EH (cell line): Measurements from ENCODE around the gene IL33.

Experiments used
- DNase-seq: peaks from one replicate; pipeline ENCODE4 v3.0.0-alpha.2; 2015; ENCODE audit warnings: low read depth

Gene IL33

DNA sequence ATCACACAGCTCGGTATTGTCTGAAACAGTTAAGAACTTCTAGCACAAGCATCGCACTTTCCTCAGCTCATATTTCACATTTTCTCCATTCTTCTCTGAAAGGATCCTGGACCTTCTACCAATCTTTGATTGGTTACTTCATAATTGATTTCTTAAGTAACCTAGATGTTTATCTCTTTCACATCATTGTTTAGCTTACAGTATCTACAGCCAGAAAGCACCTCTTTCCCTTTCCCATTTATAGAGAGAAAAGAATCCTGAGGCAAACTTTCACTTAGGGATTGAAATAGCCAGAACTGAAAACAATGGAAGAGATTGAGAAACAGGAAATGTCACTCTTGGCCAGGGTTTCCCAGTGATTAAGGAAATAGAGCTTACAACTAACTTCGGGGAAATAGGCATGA is 2.5 kb downstream of the IL33 start:
- DNase-seq, result peak; percentile 21

DNA sequence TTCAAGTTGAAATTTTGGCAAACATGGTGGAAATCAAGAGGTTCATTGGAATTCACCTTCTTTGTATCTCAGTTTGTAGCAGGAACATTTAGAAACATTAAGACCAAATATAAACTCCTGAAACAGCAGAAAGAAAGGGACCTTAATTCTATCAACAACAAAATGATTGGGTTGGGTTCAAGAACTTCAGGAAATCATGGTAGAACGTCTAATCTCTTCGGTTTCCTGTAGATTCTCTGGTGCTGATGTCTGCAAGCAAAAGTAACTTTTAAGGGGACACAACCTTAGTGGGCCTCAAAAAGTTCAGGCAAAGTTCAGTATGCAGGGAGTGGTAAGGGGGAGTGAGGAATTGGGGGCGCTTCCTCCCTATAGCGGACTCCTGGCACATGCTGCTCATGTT is 3.4 kb downstream of the IL33 start:
- DNase-seq, result no peak

DNA sequence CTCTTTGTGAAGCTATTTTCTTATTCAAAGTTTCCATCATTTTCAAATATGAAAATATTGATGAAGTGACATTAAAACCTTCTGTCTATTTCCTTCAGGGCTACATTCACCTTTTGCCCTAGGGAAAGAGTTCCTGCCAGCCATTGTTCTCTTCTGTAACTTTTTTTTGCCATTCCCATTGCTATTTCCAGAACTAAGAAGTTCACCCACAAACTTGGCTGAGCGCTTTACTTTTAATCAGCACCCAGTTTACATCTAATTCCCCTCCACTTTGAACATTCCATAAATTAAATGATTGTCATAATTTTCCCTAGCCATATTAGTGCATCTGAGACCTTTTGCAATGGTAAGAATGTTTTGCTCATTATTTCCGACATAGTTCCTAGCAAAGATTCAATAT is 4.4 kb downstream of the IL33 start:
- DNase-seq, result no peak

DNA sequence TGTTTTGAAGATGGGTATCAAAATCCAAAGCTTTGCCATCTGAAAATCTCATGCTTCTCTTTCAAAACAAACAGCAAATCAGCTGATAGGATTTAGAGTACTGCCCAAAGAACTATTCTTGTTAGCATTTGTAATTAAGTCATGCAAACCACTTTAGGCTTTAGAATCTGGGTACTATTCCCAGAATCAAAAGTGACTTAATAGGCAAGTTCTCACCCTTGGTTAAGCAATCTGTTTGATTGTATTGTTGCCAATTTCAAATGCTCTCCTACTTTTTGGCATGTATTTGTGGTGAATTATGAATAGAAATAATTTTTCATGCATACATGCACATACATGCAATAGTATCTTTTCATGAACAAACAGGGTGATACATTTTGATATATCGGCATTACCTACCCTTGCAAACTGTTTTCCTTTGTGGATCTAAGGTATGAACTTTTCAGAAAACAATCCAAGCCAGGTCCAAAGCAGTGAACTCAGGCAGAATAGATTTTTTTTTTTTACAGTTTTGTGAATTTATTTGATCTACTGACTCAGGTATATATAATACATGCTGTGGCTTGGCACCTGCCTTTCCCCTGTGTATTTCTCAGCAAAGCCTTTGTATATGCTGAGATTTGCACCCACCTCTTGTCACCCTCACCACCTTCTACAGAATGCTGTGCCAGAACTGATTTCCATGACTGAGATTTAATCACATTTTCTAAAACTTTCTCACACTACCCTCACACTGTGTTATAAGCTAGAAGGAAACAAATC is 9.0 kb downstream of the IL33 start:
- DNase-seq, result no peak

DNA sequence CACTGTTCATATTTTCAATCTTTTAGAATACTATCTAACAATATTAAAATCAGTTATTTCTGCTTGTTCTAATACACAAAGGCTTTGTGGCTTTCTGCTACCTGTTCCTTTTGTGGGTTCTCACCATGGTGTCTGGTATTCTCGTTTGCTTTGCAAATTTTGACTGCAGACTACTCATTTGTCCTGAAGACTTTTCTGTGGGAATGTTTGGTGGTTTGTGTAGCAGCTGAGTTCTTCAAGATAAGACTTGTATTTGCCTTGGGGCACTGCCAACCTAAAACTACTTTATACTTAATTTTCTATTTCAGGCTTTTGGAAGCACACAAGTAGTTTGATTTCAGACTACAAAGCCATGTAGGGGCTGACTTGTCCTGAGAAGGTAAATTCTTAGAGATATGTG is 11.1 kb downstream of the IL33 start:
- peak; percentile 4 for DNase-seq

DNA sequence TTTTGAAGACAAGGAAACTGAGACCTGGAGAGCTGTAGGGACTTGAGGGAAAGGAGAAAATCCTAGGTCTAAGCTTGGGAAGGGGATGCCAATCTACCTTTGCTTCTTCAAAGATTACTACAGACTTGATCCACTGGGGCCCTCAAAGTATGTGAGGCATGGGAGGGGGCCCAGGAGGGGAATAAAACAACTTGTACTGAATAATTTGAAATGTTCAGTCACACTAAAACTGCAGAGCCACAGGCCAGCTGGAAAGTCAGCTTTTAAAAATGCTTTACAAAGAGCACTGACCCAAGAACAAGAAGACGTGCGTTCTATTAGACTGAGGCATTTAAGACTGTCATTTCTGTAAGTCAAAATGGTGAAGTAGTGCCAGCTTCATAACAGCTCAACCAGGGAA is 13.6 kb downstream of the IL33 start:
- DNase-seq, result no peak

DNA sequence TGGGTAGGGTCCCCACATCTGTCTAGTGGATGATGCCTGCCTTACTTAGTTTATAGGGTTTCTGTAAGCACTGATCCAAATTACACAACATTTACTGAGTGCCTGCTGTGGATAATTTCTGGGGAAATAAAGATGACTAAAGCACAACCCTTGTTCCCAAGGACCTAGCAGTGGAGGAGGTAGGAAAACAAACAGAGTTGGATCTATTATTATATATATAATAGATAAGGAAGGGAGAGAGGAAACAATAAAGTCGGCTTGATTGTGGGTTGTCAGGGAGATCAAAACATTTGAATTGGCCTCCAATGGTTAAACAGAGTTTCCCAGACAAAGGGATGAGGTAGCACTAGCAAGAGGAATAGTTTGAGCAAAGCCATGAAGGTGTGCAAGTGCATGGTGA is 14.0 kb downstream of the IL33 start:
- no peak for DNase-seq

DNA sequence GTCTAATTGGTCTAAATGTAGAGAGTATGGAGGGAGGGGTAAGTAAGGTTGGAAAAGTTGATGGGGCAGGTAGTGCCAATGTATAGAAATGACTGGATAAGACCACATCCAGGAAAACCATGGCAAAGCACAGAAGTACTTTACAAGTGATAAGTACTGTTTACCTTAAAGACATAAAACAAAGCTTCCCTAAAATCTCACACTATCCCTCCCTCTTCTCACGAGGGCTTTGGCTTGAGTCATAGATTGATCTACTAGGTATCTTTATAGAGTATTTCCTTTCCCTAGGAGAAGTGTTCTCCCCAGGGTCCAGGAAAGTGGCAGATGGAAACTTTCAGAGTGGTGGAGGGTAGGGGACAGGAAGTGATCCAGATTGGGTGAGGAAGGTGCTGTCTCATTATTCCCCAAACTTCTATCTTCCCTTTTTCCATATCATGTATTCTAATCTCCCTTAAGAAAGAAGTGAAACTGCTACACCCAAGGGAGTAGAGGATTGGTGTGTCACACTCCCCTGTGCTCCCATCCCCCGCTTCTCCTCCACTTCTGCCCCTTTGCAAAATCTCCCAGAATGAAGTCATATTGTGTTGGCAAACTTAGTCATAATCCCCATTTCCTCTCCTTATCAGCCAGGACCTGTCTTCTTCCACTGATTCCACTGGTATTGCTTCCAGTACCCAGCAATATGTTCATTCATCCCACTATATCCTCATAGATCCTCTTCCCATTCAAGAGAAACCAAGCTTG is 14.6 kb downstream of the IL33 start:
- DNase-seq, result peak; percentile 5

DNA sequence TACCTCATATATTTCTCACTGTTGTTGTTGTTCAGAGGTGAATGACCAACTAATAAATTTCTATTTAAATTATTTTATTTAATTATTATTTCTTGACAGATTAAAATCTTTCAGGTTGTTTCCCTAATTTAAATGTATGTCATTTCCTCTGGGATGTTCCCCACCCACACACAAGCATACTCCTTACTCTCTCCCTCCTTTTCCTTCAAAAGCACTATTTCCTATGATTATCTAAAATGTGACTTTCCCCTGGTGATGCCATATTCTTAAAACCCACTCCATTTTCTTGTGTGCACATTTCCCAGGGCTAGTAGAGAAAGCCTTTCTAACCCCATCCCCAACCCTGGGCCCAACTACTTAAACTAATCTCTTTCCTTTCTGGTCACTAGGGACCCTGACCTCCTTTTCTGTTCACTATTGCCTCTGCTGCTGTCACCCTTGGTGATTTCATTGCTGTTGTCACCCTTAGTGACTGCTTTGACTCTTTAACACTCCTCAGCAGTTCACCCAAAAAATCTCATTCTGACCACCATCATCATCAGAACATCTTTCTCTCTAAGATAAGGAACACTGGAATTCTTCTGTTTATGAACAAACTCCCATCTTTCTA is 16.8 kb downstream of the IL33 start:
- no peak for DNase-seq

DNA sequence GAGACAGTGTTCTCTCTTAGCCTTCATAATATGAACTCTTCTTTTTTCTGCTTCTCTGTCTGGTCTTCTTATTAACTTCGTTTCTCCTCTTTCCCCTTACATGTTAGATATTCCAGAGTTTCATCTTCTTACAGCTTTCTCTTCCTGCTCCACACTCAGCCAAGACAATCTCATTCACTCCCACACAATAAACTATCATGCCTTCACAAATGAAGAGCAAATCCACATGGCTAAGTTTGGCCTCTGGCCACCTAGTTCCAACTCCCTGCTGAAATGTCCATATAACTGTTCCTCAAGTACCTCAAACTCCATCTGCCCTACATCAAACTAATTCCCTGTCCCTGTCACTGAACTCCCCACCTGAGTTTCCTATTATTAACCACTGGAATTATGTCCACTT is 18.4 kb downstream of the IL33 start:
- no peak for DNase-seq

DNA sequence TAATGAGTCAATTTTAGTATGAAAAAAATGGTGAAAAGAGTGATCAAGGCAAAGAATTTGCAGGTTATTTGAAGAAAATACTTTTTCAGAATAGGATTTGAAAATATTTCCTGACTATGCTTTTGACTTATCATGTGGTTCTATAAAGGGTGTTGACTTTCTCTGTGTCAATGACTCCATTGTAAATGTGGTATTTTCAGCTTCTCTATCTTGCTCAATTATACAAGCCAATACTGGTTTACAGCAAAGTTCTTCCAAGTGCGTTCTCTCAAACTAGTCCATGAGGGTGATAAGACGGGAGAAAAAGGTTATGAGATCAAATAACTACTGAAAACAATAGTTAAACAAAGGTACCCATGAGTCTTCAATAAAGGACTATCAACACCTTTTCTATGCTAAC is 21.7 kb downstream of the IL33 start:
- DNase-seq, result no peak

DNA sequence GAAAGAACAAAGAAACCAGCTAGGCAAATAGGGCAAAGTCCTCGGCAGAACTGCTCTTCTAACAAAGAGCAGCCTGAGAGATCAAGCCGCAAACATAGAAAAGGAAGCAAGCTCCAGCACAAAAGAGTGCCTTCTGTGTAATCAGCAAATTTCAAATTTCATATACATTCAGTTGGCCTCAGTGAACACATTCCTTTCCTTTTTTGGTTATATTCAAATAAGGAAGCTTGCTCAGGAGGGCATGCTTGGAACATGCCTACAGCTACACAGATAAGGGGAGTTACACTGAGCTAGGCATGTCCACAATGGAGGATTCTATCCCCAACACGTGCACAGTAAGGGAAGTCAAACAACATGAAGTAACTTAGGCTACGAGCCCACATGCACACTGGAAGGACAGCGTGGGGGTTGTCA is 23.4 kb downstream of the IL33 start:
- DNase-seq, result peak; percentile 18

DNA sequence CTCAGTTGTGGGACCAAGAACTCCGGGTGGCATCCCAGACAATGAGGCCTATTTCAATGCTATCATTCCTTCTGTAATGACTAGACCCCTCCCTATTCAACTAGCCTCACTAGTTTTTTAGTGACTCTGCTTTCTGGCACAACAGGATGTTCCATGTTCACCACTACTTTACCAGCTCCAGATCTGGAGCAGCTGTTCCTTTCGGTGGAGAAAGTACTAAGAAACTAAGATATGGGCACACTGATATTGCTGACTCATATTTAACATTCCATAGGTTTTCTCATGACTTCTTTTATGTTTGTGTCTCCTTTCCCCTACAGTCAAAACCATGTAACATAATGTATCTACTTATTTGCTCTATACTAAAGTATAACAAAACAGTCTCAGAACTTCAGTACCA is 24.1 kb downstream of the IL33 start:
- DNase-seq, result no peak

DNA sequence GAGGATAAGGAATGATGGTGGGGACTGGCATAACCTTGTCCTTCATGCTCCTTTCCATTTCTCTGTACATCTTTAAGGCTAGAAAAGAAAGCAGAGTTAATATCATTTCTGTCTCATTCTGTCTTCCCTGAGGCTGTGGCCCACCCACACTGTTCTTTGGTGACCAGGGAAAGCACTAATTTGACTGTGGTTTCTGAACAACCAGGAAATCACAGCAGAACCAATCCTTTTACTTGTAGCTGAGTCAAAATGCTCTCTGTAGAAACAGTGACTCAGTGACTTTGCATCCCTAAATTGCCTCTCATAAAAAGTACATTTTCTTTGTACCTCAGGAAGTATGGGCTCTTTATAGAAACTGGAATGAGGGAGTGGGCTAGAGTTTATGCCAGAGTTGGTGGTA is 28.1 kb downstream of the IL33 start:
- peak; percentile 9 for DNase-seq

DNA sequence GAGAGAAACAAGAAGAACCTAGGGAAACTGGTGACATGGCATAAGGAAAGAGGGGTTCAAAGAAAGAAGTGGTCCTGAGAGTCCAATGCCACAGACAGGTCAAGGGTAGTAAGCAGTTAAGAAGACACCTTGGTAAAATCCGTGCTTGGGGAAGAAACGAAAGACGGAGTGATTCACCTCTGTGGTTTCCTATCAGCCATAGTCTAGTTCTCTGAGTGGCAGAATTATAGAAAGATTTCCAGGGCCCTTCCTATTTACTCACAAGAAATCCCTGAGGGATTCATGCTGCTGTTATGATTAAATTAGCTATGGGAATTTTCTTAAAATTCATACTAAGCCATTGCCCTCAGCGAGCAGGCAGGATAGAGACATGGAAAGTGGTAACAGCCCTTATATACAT is 31.7 kb downstream of the IL33 start:
- no peak for DNase-seq

DNA sequence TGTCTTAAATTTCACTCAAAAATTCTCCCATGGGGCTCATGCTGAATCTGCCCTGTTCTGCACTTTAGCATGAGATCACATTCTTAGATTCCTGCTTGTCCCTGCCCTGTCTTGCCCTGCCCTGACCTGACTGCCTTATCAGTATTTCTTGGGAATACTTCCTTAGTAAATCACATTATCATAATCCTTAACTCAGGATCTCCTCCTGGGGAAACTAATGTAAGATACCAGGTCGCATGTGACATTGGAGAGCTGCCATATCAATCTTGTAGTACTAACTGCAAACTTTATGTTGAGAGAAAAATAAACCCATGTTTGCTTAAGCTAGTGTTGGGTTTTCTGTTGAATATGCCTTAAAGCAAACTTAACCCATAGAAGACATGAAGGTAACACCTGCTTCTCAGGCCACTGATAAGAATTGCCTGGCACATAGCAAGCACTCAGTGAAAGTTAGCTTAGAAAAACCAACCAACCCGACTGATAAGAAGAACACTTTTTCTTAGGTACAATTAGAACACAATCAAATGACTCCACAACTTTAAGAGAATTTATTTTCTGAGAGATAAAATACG is 53.3 kb downstream of the IL33 start:
- no peak for DNase-seq

DNA sequence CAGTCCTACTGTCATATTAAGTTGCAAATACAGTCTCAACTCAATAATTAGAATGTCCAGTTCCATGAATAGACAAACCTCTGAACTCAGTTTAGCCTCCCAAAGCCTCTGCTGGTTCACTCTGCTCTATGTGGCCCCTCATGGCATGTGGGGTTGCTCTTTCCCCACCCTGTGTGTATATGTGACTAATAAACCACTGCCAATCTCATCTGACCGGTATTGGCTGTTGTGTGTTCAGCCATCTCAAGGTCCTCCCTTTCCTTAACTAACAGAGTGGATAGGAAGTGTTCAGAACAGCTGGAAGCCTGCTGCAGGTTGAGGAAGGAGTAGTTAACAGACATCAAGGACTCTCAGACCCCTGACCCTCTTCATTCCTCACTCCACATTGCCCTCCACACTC is 55.3 kb downstream of the IL33 start:
- DNase-seq, result no peak

DNA sequence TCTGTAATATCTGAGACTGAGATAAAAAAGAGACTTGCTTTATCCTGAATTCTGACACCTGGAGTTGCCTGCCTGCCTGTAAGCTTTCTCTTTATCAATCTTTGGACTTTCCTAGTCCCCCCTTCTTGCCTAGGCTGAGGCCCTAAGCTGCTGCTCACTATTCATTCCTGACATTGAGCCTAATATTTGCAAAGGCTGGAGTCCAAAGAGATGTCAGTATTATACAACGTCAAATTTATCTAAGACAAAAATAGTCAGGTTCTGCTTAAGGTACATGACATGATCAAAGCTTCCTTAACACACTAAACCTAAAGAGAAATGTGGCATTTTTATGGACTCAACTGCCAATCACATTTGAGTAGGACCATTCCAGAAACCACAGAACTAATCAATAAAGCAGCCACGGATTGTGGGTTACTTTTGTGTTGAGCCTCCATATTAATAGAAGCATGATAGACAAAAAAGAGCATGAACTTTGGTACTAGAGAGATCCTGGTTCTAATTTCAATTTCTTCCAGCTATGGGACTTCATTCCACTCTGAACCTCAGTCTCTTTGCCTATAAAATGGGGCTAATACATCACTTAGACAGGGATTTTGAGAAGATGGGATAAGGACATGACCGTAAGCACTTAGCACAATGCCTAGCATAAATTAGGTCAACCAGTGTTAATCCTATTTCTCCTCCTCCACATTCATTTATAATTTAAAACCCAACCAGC is 56.1 kb downstream of the IL33 start:
- no peak for DNase-seq

DNA sequence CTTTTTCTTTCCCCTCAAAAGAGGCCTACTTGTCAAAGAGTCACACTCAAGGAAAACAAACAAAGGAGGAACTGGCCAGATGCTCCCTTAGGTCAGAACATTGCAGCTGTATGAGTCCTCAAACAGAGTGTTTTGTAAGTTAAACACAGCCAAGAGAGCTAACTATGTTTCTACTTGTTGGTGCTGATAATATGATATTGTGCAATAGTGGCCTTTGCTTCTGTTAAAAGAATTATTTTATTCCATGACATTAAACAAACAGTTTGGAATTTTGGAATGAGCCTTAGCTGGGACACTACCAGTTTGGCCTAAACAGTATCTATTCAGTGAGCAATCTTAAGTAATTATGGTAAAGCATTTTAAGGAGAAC is 56.6 kb downstream of the IL33 start:
- peak; percentile 32 for DNase-seq

DNA sequence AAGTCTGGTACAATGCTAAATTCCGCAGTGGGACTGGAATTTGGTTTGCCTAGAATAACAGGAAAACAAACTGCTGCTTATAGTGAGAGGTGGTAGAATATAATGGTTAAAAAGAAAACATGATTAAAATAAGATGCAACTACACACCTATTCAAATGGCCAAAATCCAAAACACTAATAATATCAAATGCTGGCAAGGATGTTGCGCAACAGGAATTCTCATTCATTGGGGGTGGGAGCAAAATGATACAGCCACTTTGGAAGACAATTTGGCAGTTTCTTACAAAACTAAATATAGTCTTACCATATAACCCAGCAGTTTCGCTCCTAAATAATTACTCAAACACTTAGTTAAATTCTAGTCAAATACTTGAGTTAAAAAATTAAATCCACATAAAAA is 61.8 kb downstream of the IL33 start:
- DNase-seq, result no peak

DNA sequence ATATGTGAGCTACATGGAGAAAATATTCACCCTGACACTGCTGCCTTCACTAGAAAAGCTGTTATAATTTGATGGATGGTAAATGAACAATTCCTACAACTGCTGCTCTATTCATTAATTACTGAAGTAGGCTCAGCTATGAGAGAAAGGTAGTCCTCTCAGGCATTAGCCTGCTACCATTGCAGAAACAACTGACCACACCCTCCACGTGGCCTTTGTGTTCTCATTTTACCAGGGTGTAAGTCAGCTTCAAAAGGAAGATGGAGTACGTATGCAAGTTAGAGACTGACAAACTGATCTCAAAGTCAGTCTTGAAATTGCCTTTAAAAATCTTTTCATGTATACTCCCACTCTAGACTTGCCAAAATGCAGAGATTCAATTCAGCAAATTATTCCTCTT is 86.3 kb downstream of the IL33 start:
- no peak for DNase-seq

DNA sequence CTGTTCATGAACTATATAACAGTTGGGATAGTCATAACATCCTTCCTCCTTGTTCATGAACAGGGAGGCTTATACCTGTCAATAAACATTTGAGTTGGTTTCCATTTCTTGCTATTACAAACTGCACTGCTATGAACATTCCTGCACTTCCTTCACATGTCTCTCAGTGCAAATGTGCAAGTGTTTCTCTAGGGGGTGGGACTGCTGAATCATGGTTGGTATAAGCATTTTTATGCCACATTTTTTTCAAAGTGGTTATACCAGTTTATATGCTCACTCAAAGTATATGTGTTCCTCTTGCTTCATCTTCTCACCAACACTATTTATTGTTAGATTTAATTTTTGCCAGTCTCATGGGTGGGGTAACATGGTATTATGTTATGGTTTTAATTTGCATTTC is 86.8 kb downstream of the IL33 start:
- DNase-seq, result peak; percentile 2
